Measurements from ENCODE around the gene PROSER3.

DNA sequence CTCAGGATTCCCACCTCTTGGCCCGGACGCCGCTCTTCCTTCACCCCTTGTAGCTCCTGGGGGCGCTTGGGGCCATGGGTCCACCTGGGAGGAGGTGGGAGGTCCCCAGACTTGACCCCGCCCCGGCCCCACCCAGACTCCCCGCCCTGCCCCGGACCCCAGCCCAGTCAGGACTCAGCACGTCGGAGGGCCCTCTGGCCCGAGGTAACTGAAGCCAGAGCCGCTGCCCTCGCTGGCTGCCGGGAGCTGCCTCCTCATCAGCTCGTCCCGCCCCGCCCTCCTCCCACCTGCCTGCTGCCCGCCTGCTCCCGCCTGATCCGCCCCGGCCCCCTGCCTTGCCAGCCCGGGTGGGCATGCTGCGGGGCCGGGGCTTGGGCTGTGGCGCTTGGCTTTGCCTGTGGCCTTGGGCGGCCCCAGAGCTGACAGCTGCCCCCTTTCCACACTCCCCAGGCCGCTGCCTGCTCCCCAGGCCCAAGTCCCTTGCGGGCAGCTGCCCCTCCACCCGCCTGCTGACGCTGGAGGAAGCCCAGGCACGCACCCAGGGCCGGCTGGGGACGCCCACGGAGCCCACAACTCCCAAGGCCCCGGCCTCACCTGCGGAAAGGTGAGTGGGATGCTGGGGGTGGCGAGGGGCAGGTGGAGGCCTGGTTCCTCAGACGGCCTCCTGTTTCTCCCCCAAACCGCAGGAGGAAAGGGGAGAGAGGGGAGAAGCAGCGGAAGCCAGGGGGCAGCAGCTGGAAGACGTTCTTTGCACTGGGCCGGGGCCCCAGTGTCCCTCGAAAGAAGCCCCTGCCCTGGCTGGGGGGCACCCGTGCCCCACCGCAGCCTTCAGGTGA is 26.7 kb downstream of the PROSER3 start:
- no peak for TF ChIP-seq EZH2 (IDR thresholded peaks at IDR 0.05; ENCODE audit: borderline replicate concordance)
- TF ChIP-seq, protein P1, sequence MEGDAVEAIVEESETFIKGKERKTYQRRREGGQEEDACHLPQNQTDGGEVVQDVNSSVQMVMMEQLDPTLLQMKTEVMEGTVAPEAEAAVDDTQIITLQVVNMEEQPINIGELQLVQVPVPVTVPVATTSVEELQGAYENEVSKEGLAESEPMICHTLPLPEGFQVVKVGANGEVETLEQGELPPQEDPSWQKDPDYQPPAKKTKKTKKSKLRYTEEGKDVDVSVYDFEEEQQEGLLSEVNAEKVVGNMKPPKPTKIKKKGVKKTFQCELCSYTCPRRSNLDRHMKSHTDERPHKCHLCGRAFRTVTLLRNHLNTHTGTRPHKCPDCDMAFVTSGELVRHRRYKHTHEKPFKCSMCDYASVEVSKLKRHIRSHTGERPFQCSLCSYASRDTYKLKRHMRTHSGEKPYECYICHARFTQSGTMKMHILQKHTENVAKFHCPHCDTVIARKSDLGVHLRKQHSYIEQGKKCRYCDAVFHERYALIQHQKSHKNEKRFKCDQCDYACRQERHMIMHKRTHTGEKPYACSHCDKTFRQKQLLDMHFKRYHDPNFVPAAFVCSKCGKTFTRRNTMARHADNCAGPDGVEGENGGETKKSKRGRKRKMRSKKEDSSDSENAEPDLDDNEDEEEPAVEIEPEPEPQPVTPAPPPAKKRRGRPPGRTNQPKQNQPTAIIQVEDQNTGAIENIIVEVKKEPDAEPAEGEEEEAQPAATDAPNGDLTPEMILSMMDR (IDR thresholded peaks at IDR 0.05; ENCODE audit: poor library complexity) = no peak
